ENCODE results near the gene HMCN2.

- TF ChIP-seq, protein P1, sequence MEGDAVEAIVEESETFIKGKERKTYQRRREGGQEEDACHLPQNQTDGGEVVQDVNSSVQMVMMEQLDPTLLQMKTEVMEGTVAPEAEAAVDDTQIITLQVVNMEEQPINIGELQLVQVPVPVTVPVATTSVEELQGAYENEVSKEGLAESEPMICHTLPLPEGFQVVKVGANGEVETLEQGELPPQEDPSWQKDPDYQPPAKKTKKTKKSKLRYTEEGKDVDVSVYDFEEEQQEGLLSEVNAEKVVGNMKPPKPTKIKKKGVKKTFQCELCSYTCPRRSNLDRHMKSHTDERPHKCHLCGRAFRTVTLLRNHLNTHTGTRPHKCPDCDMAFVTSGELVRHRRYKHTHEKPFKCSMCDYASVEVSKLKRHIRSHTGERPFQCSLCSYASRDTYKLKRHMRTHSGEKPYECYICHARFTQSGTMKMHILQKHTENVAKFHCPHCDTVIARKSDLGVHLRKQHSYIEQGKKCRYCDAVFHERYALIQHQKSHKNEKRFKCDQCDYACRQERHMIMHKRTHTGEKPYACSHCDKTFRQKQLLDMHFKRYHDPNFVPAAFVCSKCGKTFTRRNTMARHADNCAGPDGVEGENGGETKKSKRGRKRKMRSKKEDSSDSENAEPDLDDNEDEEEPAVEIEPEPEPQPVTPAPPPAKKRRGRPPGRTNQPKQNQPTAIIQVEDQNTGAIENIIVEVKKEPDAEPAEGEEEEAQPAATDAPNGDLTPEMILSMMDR (IDR thresholded peaks at IDR 0.05), result no peak
- no peak for TF ChIP-seq POLR2A (IDR thresholded peaks at IDR 0.05)
Observed at GRCh38 chr9:130264414-130265350, 878 bp upstream of the HMCN2 start.

Measured in right lobe of liver (tissue), 4 donors.